Right hindlimb (tissue), 1 donor: ENCODE data around the gene TMEM231.

Experiments
- DNase-seq: peaks from one replicate; pipeline ENCODE4 v3.0.0-alpha.2; 2018

TMEM231 gene, protein sequence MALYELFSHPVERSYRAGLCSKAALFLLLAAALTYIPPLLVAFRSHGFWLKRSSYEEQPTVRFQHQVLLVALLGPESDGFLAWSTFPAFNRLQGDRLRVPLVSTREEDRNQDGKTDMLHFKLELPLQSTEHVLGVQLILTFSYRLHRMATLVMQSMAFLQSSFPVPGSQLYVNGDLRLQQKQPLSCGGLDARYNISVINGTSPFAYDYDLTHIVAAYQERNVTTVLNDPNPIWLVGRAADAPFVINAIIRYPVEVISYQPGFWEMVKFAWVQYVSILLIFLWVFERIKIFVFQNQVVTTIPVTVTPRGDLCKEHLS

DNA sequence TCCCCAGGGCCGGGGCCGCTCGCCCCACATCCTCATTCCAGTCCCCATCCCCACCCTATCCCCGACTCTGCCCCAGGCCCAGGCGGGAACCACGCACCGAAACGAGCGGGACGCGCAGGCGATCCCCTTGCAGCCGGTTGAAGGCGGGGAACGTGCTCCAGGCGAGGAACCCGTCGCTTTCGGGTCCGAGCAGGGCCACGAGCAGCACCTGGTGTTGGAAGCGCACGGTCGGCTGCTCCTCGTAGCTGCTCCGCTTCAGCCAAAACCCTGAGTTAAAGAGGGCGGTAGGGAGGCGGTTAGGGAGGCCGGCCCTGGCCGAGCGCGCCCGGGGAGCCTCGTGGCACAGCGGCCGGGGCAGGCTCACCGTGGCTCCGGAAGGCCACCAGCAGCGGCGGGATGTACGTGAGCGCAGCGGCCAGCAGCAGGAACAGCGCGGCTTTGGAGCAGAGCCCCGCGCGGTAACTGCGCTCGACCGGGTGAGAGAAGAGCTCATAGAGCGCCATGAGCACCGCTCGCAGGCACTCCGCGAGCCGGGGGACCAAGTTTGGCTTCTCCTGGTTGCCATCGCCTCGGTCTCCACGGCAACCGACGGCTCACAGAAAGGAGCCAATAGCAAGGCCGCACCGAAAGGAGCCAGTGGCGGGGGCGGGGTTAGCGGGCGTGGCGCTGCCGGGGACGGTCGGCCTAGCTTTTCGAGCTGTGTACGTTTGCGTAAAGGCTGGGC is at the start of gene TMEM231:
TMEM231 (minus strand) TSS at position 546 of the 724 bp plus-strand sequence; CDS start at position 503, 43 bp downstream.
- DNase-seq, result peak; percentile 98

DNA sequence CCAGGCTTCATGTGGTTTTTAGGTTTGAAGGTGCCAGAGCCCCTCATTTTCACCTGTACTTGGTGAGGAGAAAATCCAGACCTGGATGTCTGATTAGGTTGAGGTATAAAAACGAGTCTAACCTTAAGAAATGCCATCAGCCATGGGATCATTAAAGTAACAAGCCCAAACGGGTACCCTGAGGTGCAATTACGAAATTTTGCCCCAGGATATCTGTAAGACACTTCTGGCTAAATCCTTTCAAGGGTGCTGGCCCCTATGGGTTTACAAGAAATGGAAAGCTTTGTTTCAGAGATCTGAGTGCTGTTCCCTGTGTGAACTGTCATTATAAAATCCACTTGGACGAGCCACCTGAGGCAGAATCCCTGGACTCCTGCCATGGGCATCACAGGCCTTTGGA is 47.2 kb upstream of the TMEM231 start:
- DNase-seq, result no peak

DNA sequence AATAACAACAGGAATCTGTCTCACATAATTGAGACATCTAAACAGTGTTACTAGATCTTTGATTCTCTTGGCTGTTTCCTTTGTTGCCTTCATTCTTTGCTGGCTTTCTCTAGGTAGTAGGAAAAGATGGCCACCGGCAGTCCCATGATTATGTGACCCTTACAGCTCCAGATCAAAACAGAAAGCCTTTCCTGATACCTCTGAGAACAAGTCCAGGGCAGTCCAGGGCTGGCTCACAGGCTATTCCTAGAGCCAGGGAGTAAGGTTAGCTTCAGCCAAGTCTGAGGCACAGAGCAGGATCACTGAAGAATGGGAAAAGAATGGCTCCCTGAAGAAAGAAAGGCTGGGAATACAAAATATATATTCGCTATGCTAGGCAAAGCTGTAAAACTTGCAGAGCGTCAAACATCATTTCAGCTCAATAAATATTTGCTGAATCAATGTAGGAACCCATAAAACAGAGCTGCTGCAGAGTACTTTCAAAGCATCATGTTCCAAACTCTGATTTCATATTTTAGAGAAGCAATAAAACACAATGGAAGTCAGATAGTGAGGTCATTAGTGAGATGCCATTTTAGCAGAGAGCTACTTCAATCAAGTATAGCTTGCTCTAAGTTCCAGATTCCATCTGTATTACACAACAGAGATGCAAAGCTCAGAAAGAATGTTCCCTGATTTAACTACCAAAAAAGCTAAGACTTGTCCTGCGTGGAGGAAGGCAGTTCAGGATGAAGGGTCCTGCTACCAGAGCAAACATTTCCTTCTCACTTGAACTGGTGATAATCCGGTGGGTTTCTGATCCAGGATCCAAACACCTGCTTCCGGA is 43.6 kb upstream of the TMEM231 start:
- DNase-seq, result no peak

DNA sequence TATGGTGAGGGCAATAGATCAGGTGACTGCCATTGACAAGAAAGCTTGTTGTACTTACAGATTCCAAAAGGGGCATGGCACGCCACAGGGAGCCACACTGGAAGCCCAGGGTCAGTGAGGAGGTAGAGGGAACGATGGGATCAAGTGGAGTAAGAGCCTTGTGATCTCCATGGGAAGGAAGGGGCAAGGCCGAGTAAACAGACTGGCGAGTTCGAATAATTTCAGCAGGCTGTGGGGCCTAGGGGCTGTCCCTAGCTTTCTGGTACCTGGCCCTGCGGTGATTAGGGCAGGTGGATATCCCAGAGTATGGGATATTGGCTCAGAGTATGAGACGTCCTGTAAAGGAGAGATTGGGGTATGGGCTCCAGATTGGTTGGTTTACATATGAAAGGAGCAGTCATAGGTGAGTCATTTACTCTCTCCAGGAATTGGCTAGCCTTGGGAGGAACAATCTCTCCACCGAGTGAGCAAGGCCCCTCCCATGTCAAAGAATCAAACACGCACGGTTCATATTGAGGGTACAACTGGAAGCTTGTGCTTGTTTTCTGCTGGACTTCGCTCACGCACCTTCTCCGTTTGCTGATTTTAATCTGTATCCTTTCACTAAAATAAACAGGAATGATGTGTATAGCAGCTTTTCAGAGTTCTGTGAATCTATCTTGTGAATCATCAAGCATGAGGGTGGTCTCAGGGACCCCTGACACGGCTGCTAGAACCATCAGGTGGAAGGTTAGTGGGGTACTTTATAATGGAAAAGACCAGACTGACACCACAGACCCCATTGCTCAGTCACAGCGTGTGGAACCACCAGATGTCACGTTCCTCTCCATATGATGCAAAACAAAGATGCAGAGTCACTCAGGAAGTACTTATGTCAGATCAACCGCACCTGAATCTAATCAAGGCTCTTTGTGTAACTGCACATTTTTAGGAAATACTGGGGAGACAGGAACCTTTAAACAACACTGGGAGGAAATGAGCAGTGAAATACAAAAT is 38.1 kb upstream of the TMEM231 start:
- no peak for DNase-seq

DNA sequence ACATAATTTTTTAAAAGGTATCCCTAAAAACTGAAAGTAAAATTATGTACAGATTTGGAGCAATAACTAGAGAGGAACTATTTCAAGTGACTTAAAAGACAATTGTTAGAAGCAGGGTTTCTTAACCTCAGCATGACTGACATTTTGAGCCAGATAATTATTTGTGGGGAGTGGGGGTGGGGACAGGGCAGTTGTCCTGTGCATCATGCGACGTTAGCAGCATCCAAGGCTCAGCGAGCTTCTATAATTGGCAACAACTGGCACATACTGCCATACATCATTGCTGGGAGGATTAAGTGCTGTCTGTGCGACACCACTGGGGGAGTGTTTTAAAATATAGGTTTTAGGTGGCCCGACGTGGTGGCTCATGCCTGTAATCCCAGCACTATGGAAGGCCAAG is 37.3 kb upstream of the TMEM231 start:
- DNase-seq, result no peak

DNA sequence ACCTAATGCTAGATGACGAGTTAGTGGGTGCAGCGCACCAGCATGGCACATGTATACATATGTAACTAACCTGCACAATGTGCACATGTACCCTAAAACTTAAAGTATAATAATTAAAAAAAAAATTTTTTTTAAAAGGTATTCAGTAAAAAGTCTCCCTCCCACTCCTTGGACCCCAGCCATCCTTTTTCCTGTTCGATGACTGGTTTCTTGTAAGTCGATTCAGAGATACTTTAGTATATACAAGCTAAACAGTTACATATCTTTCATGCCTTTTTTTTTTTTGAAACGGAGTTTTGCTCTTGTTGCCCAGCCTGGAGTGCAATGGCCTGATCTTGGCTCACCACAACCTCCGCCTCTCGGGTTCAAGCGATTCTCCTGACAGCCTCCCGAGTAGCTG is 35.9 kb upstream of the TMEM231 start:
- DNase-seq, result peak; percentile 68

DNA sequence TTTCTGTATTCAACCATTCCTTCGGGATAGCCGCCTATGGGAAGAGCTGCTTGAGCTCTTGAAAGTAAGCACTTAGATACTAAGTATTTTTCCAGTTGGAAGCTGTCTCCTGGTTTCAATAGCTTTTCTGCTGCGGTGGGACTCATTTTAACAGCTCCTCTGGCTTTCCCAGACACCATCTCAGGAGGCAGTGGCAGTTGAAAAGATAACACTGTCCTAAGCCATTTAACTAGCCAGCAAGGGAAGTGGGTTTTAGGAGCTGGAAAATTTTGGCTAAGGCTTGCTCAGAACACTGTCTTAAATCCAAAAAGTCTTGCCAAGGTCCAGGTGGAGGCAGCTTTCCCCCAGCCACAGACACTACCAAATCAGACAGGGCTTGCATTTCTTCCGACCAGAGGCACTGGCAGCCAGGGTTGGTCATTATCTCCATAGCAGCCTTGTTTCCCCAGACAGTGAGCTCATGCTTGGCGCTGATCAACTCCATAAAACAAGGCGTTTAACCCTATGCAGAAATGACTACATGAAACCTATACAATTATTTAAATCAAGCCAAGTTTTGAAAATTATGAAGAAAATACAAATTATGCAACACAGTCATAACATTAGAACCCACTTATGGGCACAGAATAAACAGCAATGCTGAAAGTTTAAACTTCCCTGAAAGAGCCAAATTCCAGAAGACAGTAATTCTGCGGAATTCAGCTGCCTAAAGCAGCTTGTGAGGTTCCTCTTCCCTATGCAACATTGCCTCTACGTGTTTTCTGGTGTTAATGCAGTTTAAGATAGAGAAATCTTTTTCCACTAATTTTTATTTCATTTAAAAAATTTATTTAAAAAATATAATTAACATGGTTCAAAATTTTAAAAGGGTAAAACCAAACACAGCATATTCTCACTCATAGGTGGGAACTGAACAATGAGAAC is 35.1 kb upstream of the TMEM231 start:
- peak; percentile 95 for DNase-seq

DNA sequence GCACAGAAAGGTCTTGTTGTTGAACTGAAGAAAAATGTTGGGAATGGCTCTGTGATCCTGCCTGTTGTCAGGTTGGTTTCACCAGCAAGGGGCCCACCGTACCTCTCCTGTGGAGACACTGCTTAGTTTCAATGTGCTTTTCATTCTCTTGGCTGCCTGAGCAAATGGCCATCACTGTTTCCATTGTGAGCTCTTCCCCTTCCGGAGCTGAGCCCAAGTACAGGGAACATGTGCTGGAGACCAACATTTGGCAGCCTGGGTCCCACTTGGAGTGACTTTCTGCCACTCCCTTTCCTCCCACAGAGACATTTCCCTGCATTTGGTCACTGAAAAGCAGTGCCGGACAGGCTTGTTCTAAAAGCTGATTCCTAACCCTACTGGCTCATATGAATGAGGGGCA is 33.3 kb upstream of the TMEM231 start:
- DNase-seq, result peak; percentile 83

DNA sequence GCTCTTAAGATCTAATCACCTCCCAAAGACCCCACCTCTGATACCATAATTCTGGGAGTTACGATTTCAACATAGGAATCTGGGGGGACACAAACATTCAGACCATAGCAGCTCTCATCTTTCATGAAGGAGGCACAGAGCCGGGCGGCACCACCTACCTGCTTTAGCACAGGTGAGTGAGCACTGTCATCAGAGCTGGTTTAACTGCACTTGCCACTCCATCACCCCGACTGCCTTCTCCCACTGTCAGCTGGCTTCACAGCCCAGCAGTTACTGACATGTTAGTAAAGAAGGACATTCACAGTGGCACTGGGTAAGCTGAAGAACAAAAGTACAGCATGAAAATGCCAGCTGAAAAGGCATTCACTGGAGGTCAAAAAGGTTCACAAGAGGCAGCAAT is 32.7 kb upstream of the TMEM231 start:
- no peak for DNase-seq

DNA sequence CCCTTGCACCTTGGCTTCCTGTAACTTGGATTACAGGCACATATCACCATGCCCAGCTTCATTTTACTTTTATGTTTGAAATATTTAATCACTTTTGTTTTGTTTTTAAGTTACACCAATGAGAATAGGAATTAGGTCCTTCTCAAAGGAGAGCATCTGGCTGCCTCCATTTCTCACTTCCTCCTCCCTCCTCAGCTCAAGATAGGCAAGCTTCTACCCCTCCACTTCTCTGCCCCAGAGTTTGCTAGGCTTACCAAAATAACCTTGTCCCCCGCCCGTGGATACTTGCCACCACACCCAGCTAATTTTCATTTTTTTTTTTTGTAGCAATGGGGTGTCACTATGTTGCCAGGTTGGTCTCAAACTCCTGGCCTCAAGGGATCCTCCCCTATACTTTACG is 28.1 kb upstream of the TMEM231 start:
- DNase-seq, result no peak

DNA sequence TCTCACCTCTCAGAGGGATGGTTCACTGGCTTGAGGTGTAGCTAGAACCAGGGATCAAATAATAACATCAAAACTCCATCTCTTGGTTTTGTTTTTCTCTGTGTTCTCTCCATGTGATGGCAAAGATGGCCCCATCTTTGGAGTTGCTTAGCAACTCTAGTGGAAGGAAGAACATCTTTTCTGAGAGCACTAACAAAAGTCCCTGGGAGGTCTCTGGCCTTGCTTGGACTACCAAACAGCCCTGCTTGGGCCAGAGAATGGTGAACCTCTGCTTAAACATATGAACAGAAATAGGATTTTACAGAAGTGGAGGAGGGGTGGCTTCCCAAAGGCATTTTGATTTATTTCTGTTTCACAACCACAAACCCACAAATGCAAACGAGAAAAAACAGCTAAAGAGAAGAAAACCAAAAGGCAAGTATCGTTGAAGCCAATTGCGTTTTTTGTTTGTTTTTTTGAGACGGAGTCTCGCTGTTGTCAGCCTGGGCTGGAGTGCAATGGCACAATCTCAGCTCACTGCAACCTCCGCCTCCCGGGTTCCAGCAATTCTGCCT is 23.3 kb upstream of the TMEM231 start:
- DNase-seq, result no peak

DNA sequence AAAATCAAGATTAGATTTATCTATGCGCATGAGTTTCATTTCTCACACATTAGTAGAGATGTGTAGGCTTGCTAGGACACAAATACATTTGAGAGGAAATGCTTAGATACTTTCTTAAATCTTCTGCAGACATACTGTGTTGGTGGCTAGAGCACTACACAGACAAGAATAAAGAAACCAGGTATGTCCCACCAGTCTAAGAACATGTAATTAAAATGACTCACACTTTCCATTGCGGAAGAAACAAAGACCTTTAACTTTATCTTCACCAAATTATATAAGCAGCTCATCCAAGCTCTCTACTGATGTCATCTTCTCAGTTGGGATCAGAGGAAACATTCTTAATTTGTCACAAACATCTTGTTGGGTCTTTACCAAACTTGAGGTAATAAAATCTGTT is 22.7 kb upstream of the TMEM231 start:
- no peak for DNase-seq

DNA sequence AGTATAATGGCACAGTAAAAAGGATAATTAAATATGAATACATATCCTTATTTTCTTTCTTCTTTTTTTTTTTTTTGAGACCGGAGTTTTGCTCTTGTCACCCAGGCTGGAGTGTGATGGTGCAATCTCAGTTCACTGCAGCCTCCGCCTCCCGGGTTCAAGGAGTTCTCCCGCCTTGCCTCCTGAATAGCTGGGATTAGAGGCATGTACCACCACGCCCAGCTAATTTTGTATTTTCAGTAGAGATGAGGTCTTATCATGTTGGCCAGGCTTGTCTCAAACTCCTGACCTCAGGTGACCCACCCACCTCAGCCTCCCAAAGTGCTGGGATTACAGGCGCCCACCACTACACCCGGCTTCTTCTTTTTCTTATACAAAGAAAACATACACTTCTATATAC is 22.2 kb upstream of the TMEM231 start:
- DNase-seq, result no peak

DNA sequence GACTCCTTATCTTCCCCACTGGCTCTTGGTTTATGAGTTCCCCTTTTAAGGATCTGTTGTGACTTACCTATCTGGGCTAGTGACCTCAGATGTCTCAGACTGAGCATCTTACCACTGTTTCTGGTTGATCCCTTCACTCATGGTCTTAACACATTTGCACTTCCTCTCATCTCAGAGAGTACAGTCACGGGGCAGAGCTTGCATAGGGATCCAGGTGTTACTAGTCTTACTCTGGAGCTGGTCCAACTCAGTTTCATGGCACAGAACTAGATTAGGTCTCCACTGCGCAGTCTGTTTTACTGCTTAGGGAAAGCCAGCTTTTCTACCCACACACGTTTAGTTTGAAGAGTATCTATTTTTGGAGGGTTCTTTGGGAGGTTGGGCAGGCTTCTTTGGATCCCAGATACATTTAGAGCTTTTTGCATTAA is 20.3 kb upstream of the TMEM231 start:
- DNase-seq, result peak; percentile 35

DNA sequence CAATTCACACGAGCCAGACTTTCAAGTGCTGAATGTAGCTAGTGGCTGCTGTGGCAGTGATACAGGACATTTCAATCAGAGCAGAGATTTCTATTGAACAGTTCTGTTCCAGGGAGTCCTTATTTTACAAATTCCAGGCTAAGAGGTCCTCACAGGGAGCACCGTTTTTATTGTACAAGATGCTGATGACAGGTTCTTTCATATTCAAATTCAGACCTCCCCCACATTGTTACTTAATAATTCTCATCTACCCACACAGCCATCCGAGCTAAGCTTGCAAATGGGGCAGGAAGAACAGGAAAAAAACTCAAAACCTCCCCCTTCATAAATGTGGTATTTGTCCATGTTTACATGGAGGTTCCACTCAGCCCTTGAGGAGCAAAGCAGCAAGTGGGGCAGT is 19.9 kb upstream of the TMEM231 start:
- DNase-seq, result no peak

DNA sequence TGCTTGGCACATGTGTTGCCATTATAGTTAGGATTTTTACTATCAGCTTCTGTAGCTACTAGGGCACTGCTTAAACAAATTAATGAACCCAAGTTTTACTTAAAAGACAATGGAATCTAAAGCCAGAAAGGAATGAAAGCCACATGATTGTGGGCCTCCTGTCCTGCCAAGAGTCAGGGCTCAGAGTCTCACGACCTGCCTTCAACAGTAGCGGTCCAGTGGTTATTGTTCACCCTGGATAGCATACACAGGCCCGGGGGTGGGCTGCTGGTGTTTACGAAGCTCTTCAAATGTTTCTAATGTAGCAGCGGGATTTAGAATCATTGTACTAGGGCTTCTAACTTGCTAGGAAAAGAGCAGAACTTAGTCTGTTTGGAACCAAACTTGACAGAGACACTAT is 17.9 kb upstream of the TMEM231 start:
- DNase-seq, result no peak

DNA sequence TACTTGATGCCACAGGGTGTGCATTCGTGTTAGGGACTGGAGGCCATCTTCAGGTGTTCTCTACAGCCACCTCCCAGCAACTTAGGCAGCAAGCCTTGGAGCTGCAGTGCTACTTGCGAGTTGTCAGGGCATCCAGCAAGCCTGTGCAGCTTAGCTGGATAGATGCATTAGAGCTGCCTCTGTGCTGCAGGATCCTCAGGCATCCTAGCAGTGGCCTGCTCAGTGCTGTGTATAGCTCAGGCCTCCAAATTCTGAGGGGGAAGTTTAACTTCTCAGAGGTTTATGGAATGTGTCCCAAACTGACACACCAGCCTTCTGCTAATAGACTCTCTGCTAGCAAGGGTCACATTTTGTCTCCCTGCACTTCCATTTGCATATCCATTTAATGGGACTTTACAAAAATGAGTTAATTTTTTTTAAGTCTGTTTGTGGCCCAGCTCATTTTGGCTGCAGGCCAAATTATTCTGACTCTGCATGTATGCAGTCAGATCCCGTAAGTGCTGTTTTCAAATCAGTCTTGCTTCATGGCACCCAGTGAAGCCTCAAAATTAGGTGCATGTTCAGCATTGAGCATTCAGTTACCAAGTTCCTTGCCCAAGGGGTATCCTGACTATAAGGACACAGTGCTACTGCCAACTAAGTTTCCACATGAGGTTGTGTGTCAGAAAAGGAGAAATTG is 17.0 kb upstream of the TMEM231 start:
- DNase-seq, result no peak

DNA sequence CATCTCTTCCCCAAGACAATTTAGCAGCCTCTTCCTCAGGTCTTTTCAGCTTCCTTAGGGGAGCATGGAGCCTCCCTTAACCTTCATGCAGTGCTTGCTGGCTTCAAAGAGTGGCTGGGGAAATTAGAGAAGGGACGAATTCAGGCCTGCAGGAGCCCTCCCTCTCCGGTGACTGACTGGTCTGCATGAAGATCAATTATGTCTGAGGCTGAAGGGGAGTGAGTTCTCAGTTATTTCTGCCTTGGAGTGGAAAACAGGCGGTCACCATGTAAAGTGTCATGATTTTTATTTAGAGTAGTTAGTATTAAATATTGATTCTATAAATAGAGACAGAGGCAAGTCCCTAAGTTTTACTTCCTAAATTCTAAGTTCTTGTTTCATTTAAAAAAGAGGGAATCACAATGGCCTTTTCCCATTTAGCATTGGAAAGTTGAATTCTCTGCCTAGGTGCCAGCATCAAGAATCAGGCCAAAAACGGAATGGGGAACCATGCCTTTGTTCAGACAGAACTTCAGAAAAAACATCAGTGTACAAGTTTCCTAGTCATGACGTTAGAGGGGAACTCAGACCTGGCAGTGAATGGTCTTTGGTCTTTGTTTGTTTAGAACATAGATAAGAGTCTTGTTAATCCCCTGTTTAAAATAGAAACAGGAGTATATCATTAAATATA is 14.5 kb upstream of the TMEM231 start:
- DNase-seq, result no peak

DNA sequence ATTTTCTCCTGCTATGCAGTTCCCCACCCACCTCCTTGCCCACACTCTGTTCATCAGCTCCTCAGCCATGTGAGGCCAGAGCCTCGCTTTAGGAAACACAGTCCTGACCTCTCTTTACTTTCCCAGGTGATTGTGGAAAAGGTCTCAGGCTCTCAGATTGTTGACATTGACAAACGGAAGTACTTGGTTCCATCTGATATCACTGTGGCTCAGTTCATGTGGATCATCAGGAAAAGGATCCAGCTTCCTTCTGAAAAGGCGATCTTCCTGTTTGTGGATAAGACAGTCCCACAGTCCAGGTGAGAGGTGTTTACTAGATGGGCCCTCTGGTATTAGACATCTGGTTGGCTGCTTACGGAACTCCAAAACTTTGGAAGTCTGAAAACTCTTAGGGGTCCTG is 11.9 kb upstream of the TMEM231 start:
- DNase-seq, result no peak
